Peyer's patch (tissue), 4 donors: ENCODE data around the gene RFWD3. TPM values are rescaled to one million over a fixed set of nuclear protein-coding genes. Genes with fewer than 3 reads are reported as not detected.

Source experiments
- DNase-seq, 3 donors: peaks; one replicate each; pipeline ENCODE4 v3.0.0-alpha.2; 2017 to 2019
- H3K27ac ChIP-seq, 4 donors: fragments of 200-600 bp; sonication (generic); one replicate each; pipeline ENCODE4 v1.5.1; 2016 to 2019
- H3K27me3 ChIP-seq, 2 donors: fragments of 200-600 bp; sonication (generic); one replicate each; pipeline ENCODE4 v1.5.1; 2019
- H3K36me3 ChIP-seq, 3 donors: fragments of 200-600 bp; sonication (generic); one replicate each; pipeline ENCODE4 v1.5.1; 2016 to 2019
- H3K4me1 ChIP-seq, 4 donors: fragments of 200-600 bp; sonication (generic); one replicate each; pipeline ENCODE4 v1.5.1; 2016 to 2019
- H3K4me3 ChIP-seq, 4 donors: fragments of 200-600 bp; sonication (generic); 1 replicate in 3 of 4; 2 replicates in 1 of 4; pipeline ENCODE4 v1.5.1; 2016 to 2019; ENCODE audit warnings: mild to moderate bottlenecking in 1 of 4
- H3K9me3 ChIP-seq, 4 donors: fragments of 200-600 bp; sonication (generic); one replicate each; pipeline ENCODE4 v1.5.1; 2016 to 2019; ENCODE audit warnings: mild to moderate bottlenecking in 1 of 4
- POLR2A ChIP-seq, 2 donors: fragments of 450-650 bp; IDR thresholded peaks; one replicate each; pipeline ENCODE4 v1.5.1; 2017; ENCODE audit warnings: antibody characterized with exemption in 2 of 2, mild to moderate bottlenecking in 2 of 2, moderate library complexity in 2 of 2
- total RNA-seq, 4 donors: library from RNA; depleted of rRNA; stranded (reverse); fragments of >200 nt; gene quantifications; one replicate each; pipeline ENCODE4 v1.1.0, GENCODE V29; 2016
- TF ChIP-seq, protein P1 (sequence below), 6 experiments: fragments of 450-650 bp in 4 of 6; fragments of 200-600 bp in 2 of 6; sonication (generic) in 1 of 6; IDR thresholded peaks; one replicate each; pipeline ENCODE4 v1.5.1; 2017 to 2019; ENCODE audit warnings: antibody characterized with exemption in 6 of 6, mild to moderate bottlenecking in 3 of 6, moderate library complexity in 1 of 6

The RFWD3 gene
- total RNA-seq, 4 donors from 2014 or later: 13.7 to 33.8 (median 23.8) TPM

DNA sequence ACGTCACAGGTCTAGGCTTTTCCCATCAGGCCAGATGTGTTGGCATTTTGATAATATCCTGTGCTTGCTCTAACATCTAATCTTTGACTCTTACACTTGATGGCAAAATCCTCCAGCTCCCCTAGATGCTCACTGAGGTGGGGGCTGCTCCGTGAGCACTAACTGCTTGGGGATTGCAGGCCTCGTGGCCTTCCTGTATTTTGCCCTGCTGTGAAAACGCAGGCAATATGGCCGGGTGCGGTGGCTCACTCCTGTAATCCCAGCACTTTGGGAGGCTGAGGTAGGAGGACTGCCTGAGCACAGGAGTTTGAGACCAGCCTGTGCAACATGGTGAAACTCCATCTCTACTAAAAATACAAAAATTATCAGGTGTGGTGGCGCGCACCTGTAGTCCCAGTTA, 43.7 kb upstream of the RFWD3 start:
- Histone ChIP-seq H3K27ac (no peak overlapping the region), H3K9me3 (no peaks in the 10 kb centered on the region), H3K4me1 (peaks cover 0 to 3% (median 0%) of the 10 kb centered on the region in 4 donors), H3K27me3 (no peaks in the 10 kb centered on the region), H3K36me3 (no peaks in the 10 kb centered on the region), H3K4me3 (no peak overlapping the region)
- no peak for DNase-seq
- TF ChIP-seq POLR2A (IDR thresholded peaks at IDR 0.05): no peak
- TF ChIP-seq, protein P1, sequence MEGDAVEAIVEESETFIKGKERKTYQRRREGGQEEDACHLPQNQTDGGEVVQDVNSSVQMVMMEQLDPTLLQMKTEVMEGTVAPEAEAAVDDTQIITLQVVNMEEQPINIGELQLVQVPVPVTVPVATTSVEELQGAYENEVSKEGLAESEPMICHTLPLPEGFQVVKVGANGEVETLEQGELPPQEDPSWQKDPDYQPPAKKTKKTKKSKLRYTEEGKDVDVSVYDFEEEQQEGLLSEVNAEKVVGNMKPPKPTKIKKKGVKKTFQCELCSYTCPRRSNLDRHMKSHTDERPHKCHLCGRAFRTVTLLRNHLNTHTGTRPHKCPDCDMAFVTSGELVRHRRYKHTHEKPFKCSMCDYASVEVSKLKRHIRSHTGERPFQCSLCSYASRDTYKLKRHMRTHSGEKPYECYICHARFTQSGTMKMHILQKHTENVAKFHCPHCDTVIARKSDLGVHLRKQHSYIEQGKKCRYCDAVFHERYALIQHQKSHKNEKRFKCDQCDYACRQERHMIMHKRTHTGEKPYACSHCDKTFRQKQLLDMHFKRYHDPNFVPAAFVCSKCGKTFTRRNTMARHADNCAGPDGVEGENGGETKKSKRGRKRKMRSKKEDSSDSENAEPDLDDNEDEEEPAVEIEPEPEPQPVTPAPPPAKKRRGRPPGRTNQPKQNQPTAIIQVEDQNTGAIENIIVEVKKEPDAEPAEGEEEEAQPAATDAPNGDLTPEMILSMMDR (IDR thresholded peaks at IDR 0.05): no peak

DNA sequence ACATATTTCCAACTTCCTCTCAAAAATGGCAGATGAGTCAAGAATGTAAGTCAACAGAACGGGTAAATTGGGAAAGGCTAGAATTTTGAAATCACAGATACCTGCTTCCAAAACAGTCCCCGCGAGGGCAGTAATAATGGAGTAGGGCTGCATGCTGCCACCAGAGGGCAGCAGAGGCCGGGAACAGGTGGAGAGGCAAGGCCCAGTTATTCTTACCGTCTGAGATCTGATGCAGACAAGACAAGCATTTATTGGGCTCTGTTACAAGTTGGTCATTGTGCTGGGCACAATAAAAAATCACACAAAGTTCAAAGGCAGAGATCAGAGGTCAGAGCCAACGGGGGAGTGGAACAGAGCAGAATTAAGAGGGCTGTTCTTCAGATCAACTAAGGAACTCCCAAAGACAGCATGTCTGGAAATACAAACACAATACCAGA, 42.8 kb upstream of the RFWD3 start:
- no peaks in the 10 kb centered on the region for H3K36me3 ChIP-seq
- H3K27ac ChIP-seq: peak overlapping the region in 1 of 4 donors; percentile 32
- TF ChIP-seq, protein P1 (IDR thresholded peaks at IDR 0.05): peak; percentile 67 to 98 (median 96)
- TF ChIP-seq POLR2A (IDR thresholded peaks at IDR 0.05): no peak
- H3K4me3 ChIP-seq: no peak overlapping the region
- H3K4me1 ChIP-seq: peaks cover 0 to 3% (median 0%) of the 10 kb centered on the region in 4 donors
- no peaks in the 10 kb centered on the region for H3K27me3 ChIP-seq
- H3K9me3 ChIP-seq: no peaks in the 10 kb centered on the region
- DNase-seq: peak; percentile 76 to 91 (median 89)

DNA sequence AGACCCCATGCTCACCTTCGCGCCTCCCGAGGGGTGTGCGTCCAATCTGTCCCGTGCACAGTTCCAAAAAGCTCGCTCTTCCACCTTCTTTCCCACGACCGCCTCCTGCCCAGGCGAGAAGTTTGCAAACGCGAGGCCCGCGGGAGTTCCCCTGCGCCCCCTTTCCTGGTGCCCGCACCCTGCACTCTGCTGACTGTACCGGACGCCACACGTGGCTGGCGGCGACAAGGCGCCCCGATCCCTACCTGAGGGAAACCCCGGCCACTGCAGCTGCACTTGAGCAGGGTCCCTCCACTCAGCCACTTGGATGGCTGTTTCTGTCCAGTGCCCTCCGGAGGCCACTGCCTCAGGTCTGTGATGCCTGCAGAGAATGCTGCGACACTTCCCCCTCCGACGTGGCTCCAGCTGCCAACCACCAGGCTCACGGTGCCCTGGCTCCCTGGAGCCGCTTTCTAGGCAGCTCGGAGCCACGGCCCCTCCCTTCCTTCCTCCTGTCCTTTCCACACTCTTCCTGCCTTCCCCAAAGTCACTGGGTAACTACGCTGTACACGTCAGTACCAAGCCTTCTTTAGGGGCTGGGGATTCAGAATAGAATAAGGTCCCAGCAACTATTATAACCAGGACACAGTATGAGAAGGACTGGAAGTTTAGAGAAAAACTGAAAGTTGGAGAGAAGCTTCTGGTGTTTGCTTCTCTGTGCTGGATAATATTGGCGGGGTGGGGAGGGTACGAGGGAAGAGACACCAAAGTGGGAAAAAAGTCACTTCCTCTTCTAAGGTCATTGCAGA, 34.0 kb upstream of the RFWD3 start, which contains the start of gene MLKL:
MLKL (minus strand) TSS at position 425 of the 788 bp plus-strand sequence. CDS start 5,105 bp downstream, outside the sequence.
- Histone ChIP-seq H3K36me3 (no peaks in the 10 kb centered on the region), H3K4me1 (peaks cover 0 to 32% (median 5%) of the 10 kb centered on the region in 4 donors), H3K9me3 (no peaks in the 10 kb centered on the region), H3K4me3 (peak within 1 kb of the TSS; percentile 75 to 86 (median 82)), H3K27ac (peak within 1 kb of the TSS; percentile 77 to 94 (median 87)), H3K27me3 (no peaks in the 10 kb centered on the region)
- TF ChIP-seq POLR2A (IDR thresholded peaks at IDR 0.05): peak; percentile 40 to 42
- TF ChIP-seq, protein P1 (IDR thresholded peaks at IDR 0.05): peak in 3 of 6 experiments; percentile 9 to 23 (median 11)
- peak; percentile 68 to 80 (median 75) for DNase-seq

DNA sequence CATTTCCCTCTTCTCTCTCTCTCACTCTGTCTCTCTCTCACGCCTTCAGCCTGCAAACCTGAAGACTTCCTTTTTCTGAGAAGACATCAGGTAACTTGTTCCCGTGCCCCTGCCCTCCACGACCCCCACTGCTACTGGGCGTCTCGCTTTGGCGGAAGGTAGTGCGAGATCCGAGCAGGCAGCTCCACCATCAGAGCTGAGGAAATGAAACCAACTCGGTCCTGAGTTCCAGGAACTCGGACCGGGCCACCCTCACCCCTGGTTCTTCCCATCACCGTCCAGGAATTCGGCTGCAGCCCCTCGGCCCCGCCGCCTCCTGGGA, 33.4 kb upstream of the RFWD3 start:
- H3K4me1 ChIP-seq: peaks cover 0 to 32% (median 5%) of the 10 kb centered on the region in 4 donors
- H3K27ac ChIP-seq: peak overlapping the region; percentile 77 to 94 (median 87)
- H3K36me3 ChIP-seq: peaks cover 0 to 3% (median 0%) of the 10 kb centered on the region in 3 donors
- no peaks in the 10 kb centered on the region for H3K9me3 ChIP-seq
- peak overlapping the region; percentile 75 to 86 (median 82) for H3K4me3 ChIP-seq
- peak; percentile 60 to 66 (median 60) for DNase-seq
- H3K27me3 ChIP-seq: no peaks in the 10 kb centered on the region
- TF ChIP-seq, protein P1 (IDR thresholded peaks at IDR 0.05): no peak
- no peak for TF ChIP-seq POLR2A (IDR thresholded peaks at IDR 0.05)

DNA sequence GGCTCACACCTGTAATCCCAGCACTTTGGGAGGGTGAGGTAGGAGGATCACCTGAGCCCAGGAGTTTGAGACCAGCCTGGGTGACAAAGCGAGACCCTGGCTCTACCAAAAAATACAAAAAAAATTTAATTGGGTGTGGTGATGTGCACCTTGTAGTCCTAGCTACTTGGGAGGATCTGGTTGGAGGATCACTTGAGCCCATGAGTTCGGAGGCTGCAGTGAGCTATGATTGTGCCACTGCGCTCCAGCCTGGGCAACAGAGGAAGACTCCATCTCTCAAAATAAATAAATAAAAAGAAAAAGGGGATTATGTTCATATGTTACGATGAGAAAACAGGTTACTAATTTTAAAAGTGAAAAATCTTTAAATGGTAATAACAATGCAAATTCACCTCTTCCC, 33.0 kb upstream of the RFWD3 start:
- Histone ChIP-seq H3K27me3 (no peaks in the 10 kb centered on the region), H3K4me3 (peak overlapping the region; percentile 75 to 86 (median 82)), H3K4me1 (peaks cover 0 to 32% (median 5%) of the 10 kb centered on the region in 4 donors), H3K36me3 (peaks cover 0 to 7% (median 0%) of the 10 kb centered on the region in 3 donors), H3K9me3 (no peaks in the 10 kb centered on the region), H3K27ac (peak overlapping the region in 3 of 4 donors; percentile 77 to 94 (median 83))
- TF ChIP-seq, protein P1 (IDR thresholded peaks at IDR 0.05): no peak
- TF ChIP-seq POLR2A (IDR thresholded peaks at IDR 0.05): no peak
- DNase-seq: no peak
